ENCODE results near the gene GRIN3B. TPM values are rescaled to one million over a fixed set of nuclear protein-coding genes. Genes with fewer than 3 reads are reported as not detected.

The GRIN3B gene
- total RNA-seq, 2 donors from 2014 or later, result 2.0 TPM

- 86 to 94% methylated on average over 9 to 29 of the region's 29 CpGs for WGBS, 2 experiments (ENCODE audit: insufficient coverage in 1 of 2, insufficient read length in 1 of 2)
- no peaks in the 10 kb centered on the region for H3K4me1 ChIP-seq (ENCODE audit: control insufficient read depth, insufficient read depth, low read length)
- no peak overlapping the region for H3K27ac Mint-ChIP-seq
- H3K9me3 ChIP-seq (ENCODE audit: control insufficient read depth, low read length), result peaks cover 11% of the 10 kb centered on the region
- H3K27me3 Mint-ChIP-seq (ENCODE audit: insufficient read depth), result no peaks in the 10 kb centered on the region
- TF ChIP-seq, protein P1, sequence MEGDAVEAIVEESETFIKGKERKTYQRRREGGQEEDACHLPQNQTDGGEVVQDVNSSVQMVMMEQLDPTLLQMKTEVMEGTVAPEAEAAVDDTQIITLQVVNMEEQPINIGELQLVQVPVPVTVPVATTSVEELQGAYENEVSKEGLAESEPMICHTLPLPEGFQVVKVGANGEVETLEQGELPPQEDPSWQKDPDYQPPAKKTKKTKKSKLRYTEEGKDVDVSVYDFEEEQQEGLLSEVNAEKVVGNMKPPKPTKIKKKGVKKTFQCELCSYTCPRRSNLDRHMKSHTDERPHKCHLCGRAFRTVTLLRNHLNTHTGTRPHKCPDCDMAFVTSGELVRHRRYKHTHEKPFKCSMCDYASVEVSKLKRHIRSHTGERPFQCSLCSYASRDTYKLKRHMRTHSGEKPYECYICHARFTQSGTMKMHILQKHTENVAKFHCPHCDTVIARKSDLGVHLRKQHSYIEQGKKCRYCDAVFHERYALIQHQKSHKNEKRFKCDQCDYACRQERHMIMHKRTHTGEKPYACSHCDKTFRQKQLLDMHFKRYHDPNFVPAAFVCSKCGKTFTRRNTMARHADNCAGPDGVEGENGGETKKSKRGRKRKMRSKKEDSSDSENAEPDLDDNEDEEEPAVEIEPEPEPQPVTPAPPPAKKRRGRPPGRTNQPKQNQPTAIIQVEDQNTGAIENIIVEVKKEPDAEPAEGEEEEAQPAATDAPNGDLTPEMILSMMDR (conservative IDR thresholded peaks at IDR 0.05), result no peak
- DNase-seq, result no peak
- no peak overlapping the region for H3K9ac ChIP-seq (ENCODE audit: extremely low read depth, low read length, poor library complexity, severe bottlenecking)
- peaks cover 28% of the 10 kb centered on the region for H3K36me3 Mint-ChIP-seq (ENCODE audit: low read depth)
- peaks cover 10% of the 10 kb centered on the region for H3K9me3 Mint-ChIP-seq
- no peak overlapping the region for H3K27ac ChIP-seq (ENCODE audit: low read depth, low read length)
- no peaks in the 10 kb centered on the region for H3K4me1 Mint-ChIP-seq
- H3K4me3 Mint-ChIP-seq, result no peak overlapping the region
- no peaks in the 10 kb centered on the region for H3K27me3 ChIP-seq (ENCODE audit: control insufficient read depth, insufficient read depth, low read length, poor library complexity, severe bottlenecking)
- peaks cover 27% of the 10 kb centered on the region for H3K36me3 ChIP-seq (ENCODE audit: control insufficient read depth, insufficient read depth, low read length)
- H3K4me3 ChIP-seq (ENCODE audit: low read length), result no peak overlapping the region
These were observed 26.3 kb upstream of the GRIN3B start for GRCh38 chr19:973726-974563.

DNA sequence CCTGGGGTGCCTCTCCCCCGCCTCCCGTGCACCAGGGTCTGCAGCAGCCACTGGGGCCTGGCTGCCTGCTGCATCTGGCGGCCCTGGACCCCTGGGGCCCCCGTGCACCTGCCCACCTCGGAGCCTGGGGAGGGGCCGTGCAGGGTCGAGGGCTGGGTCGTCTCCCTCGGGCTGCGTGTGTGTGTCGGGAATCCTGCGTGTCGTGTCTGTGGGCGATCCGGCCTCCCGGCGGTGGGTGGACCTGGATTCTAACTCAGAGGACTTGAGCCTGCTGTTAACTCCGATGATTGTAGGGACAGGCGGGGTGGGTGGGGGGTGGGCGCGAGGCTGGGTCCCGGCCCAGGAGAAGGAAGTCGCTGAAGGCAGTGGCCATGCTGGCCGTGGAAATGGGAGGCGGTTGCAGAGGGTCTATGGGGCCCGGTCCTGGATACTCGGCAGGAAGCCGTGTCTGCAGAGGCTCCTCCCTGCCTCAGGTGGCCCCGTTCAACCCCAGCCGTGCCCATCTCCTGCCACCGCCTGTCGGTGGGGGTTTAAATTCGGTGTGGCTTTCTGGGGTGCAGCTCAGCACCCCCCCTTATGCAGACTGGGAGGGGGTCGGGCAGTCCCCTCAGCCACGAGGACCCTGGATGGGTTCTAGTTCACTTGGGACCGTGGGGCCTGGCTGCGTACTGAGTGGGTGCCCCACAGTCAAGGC lies 25.5 kb upstream of the GRIN3B start:
- H3K36me3 ChIP-seq (ENCODE audit: control insufficient read depth, insufficient read depth, low read length), result peaks cover 23% of the 10 kb centered on the region
- TF ChIP-seq, protein P1 (conservative IDR thresholded peaks at IDR 0.05), result no peak
- H3K9me3 Mint-ChIP-seq, result peaks cover 7% of the 10 kb centered on the region
- no peaks in the 10 kb centered on the region for H3K27me3 ChIP-seq (ENCODE audit: control insufficient read depth, insufficient read depth, low read length, poor library complexity, severe bottlenecking)
- DNase-seq, result no peak
- H3K4me3 ChIP-seq (ENCODE audit: low read length), result no peak overlapping the region
- no peaks in the 10 kb centered on the region for H3K4me1 Mint-ChIP-seq
- no peak overlapping the region for H3K9ac ChIP-seq (ENCODE audit: extremely low read depth, low read length, poor library complexity, severe bottlenecking)
- H3K36me3 Mint-ChIP-seq (ENCODE audit: low read depth), result peaks cover 24% of the 10 kb centered on the region
- no peak overlapping the region for H3K27ac Mint-ChIP-seq
- H3K9me3 ChIP-seq (ENCODE audit: control insufficient read depth, low read length), result peaks cover 9% of the 10 kb centered on the region
- no peak overlapping the region for H3K4me3 Mint-ChIP-seq
- 81 to 91% methylated on average over 14 to 37 of the region's 37 CpGs for WGBS, 2 experiments (ENCODE audit: insufficient coverage in 1 of 2, insufficient read length in 1 of 2)
- no peak overlapping the region for H3K27ac ChIP-seq (ENCODE audit: low read depth, low read length)
- no peaks in the 10 kb centered on the region for H3K27me3 Mint-ChIP-seq (ENCODE audit: insufficient read depth)
- H3K4me1 ChIP-seq (ENCODE audit: control insufficient read depth, insufficient read depth, low read length), result no peaks in the 10 kb centered on the region

- Mint-ChIP-seq H3K27ac (no peak overlapping the region), H3K36me3 (ENCODE audit: low read depth) (peaks cover 11% of the 10 kb centered on the region), H3K27me3 (ENCODE audit: insufficient read depth) (no peaks in the 10 kb centered on the region), H3K9me3 (no peaks in the 10 kb centered on the region), H3K4me1 (peaks cover 6% of the 10 kb centered on the region), H3K4me3 (no peak overlapping the region)
- WGBS, 2 experiments (ENCODE audit: insufficient coverage in 1 of 2, insufficient read length in 1 of 2), result 91 to 100% methylated on average over 6 to 10 of the region's 10 CpGs
- Histone ChIP-seq H3K27me3 (ENCODE audit: control insufficient read depth, insufficient read depth, low read length, poor library complexity, severe bottlenecking) (no peaks in the 10 kb centered on the region), H3K9ac (ENCODE audit: extremely low read depth, low read length, poor library complexity, severe bottlenecking) (no peak overlapping the region), H3K4me1 (ENCODE audit: control insufficient read depth, insufficient read depth, low read length) (peaks cover 7% of the 10 kb centered on the region), H3K4me3 (ENCODE audit: low read length) (no peak overlapping the region), H3K9me3 (ENCODE audit: control insufficient read depth, low read length) (no peaks in the 10 kb centered on the region), H3K36me3 (ENCODE audit: control insufficient read depth, insufficient read depth, low read length) (peaks cover 7% of the 10 kb centered on the region), H3K27ac (ENCODE audit: low read depth, low read length) (no peak overlapping the region)
- no peak for DNase-seq
- TF ChIP-seq, protein P1 (conservative IDR thresholded peaks at IDR 0.05), result no peak
These were observed 23.7 kb upstream of the GRIN3B start for GRCh38 chr19:976476-976875.

Measured in endodermal cell (in vitro differentiated cells).